Measurements from ENCODE around the gene SRPK3.

Gene SRPK3

DNA sequence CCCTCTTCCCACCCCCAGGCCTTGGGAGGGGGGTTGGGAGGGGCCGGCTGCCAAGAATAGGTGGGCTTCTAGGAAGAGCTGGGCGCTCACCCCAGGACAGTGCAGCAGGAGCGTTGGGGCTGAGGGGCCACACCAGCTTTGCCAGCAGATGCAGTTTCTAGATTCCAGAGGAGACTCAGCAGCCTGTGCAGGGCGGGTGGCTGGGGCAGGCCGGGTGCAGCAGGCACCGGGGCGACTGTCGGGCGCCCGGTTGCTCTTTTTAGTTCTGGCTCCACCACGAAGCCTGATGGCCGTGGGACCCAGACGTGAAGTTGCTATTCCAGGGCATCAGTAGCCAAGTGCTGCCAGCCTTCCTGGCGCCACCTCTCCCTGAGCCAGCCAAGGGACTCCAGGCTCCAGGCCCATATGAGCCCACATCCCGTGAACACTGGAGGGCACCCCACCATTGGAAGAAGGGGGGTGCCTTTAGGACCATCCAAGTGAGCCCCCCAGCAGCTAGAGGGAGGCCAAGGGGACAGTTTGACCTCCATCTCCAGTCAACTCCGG lies 19.4 kb downstream of the SRPK3 start:
- Histone ChIP-seq H3K4me3 (no peak overlapping the region), H3K27ac (peak overlapping the region; percentile 60 to 72)
- TF ChIP-seq, protein P1, sequence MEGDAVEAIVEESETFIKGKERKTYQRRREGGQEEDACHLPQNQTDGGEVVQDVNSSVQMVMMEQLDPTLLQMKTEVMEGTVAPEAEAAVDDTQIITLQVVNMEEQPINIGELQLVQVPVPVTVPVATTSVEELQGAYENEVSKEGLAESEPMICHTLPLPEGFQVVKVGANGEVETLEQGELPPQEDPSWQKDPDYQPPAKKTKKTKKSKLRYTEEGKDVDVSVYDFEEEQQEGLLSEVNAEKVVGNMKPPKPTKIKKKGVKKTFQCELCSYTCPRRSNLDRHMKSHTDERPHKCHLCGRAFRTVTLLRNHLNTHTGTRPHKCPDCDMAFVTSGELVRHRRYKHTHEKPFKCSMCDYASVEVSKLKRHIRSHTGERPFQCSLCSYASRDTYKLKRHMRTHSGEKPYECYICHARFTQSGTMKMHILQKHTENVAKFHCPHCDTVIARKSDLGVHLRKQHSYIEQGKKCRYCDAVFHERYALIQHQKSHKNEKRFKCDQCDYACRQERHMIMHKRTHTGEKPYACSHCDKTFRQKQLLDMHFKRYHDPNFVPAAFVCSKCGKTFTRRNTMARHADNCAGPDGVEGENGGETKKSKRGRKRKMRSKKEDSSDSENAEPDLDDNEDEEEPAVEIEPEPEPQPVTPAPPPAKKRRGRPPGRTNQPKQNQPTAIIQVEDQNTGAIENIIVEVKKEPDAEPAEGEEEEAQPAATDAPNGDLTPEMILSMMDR (IDR thresholded peaks at IDR 0.05), result no peak
- no peak for DNase-seq (ENCODE audit: low spot score)

GRCh38 chrX:153800746-153801145 lies 19.9 kb downstream of the SRPK3 start:
- TF ChIP-seq, protein P1 (IDR thresholded peaks at IDR 0.05), result no peak
- H3K4me3 ChIP-seq, result no peak overlapping the region
- no peak for DNase-seq (ENCODE audit: low spot score)
- peak overlapping the region; percentile 13 to 72 for H3K27ac ChIP-seq

- H3K27ac ChIP-seq, result peak overlapping the region in 1 of 2 donors; percentile 72
- H3K4me3 ChIP-seq, result no peak overlapping the region
- TF ChIP-seq, protein P1 (IDR thresholded peaks at IDR 0.05), result no peak
- no peak for DNase-seq (ENCODE audit: low spot score)
Observed at GRCh38 chrX:153801669-153802068, 20.8 kb downstream of the SRPK3 start.

DNA sequence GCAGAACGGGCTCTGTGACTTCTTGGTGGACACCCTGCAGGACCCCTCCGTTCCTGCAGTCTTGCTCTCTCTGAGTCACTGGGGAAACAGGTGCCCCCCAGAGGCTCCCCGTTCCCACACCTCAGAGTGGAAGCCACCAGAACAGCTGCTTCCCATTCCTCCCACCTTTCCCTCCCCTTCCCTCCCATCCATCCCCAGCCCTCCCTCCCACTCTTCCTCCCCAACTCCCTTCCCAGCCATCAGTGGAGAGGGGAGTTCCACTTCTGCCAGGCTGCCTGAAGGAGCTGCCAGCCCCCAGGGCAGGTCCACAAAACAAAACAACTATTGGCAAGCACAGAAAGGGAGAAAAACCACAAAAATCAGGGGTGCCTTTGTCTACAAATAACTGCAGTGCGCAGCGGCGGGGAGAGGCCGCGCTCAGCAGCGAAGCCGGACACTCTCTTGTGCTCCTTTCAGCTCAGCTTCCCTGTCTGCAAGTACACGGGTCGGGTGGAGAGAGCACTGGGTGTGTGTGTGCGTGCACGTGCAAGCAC lies 21.7 kb downstream of the SRPK3 start:
- TF ChIP-seq, protein P1 (IDR thresholded peaks at IDR 0.05), result no peak
- no peak for DNase-seq (ENCODE audit: low spot score)
- Histone ChIP-seq H3K4me3 (no peak overlapping the region), H3K27ac (no peak overlapping the region)

- TF ChIP-seq, protein P1 (IDR thresholded peaks at IDR 0.05), result no peak
- H3K4me3 ChIP-seq, result no peak overlapping the region
- H3K27ac ChIP-seq, result no peak overlapping the region
- no peak for DNase-seq (ENCODE audit: low spot score)
Observed at GRCh38 chrX:153803211-153804099, 22.6 kb downstream of the SRPK3 start.

DNA sequence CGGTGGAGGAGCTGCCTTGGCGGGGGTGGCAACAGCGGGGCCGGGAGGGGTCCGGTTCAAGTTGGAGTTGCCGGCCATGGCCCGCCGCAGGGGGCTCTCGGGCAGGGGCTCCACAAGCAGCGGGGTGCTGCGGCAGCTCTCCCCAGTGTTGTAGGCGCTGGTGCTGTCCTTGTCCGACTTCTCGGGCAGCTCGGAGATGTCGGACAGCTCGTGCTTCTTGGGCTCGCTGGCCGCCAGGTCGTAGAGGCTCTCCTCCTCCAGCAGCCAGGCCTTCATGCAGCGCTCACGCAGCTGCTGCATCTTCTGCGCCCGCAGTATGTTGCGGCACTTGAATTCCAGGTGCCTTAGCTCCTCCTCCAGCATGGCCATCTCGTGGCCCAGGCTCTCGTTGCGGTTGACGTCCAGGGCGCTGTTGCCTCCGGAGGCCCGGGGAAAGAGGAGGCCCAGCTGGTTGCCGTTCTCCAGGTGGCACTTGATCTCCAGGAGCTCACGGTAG lies 23.3 kb downstream of the SRPK3 start:
- Histone ChIP-seq H3K27ac (no peak overlapping the region), H3K4me3 (no peak overlapping the region)
- no peak for DNase-seq (ENCODE audit: low spot score)
- TF ChIP-seq, protein P1 (IDR thresholded peaks at IDR 0.05), result no peak
